ENCODE measurements around the gene SPTBN1.

DNA sequence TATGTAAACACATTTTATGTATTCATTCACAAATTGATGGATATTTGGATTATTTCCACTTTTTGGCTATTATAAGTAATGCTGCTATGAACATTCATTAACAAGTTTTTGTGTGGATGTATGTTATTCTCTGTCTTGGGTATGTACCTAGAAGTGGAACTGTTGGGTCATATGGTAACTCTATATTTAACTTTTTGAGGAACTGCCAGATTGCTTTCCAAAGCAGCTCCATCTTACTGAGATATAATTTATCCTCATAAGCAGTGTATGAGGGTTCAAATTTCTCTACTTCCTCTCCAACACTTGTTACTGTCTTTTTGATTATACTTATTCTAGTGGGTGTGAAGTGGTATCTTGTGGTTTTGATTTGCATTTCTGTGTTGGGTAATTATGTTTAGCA, 260.2 kb downstream of the SPTBN1 start:
- TF ChIP-seq EZH2 (IDR thresholded peaks at IDR 0.05) = no peak
- TF ChIP-seq POLR2AphosphoS5 (IDR thresholded peaks at IDR 0.05; ENCODE audit: borderline replicate concordance, low read depth, low read length) = no peak
- TF ChIP-seq FOXP2 (optimal IDR thresholded peaks at IDR 0.05; ENCODE audit: control extremely low read depth, extremely low read length, insufficient read depth) = no peak
